Tibial nerve (tissue), 4 donors: ENCODE data around the gene REV1. TPM values are rescaled to one million over a fixed set of nuclear protein-coding genes. Genes with fewer than 3 reads are reported as not detected.

ENCODE experiments used
- DNase-seq, 2 donors: peaks; one replicate each; pipeline ENCODE4 v3.0.0-alpha.2; 2019; ENCODE audit warnings: low spot score in 2 of 2
- H3K27ac ChIP-seq, 4 donors: fragments of 200-600 bp; sonication (generic) in 3 of 4; one replicate each; pipeline ENCODE4 v1.5.1; 2017 to 2019; ENCODE audit warnings: mild to moderate bottlenecking in 1 of 4
- H3K27me3 ChIP-seq, 2 donors: fragments of 200-600 bp; sonication (generic) in 1 of 2; one replicate each; pipeline versions ENCODE4 v1.5.1 to v1.6.0; 2017 to 2019
- H3K36me3 ChIP-seq, 3 donors: fragments of 200-600 bp; sonication (generic); one replicate each; pipeline ENCODE4 v1.5.1; 2018 to 2019
- H3K4me1 ChIP-seq, 4 donors: fragments of 200-600 bp; sonication (generic) in 3 of 4; one replicate each; pipeline ENCODE4 v1.5.1; 2017 to 2019
- H3K4me3 ChIP-seq, 4 donors: fragments of 200-600 bp; sonication (generic) in 3 of 4; one replicate each; pipeline ENCODE4 v1.5.1; 2017 to 2019; ENCODE audit warnings: mild to moderate bottlenecking in 1 of 4, moderate library complexity in 1 of 4
- H3K9me3 ChIP-seq, 4 donors: fragments of 200-600 bp; sonication (generic) in 3 of 4; one replicate each; pipeline ENCODE4 v1.5.1; 2017 to 2019
- CTCF ChIP-seq, 5 experiments: fragments of 200-600 bp in 3 of 5; fragments of 450-650 bp in 2 of 5; sonication (generic) in 3 of 5; IDR thresholded peaks; one replicate each; pipeline ENCODE4 v1.5.1; 2016 to 2019; ENCODE audit warnings: antibody characterized with exemption in 5 of 5, mild to moderate bottlenecking in 3 of 5, moderate library complexity in 2 of 5
- EP300 ChIP-seq, 2 donors: sonication (generic); formaldehyde crosslinking; IDR thresholded peaks; one replicate each; pipeline ENCODE4 v1.6.1; 2017; ENCODE audit warnings: antibody characterized with exemption in 2 of 2, mild to moderate bottlenecking in 1 of 2
- POLR2A ChIP-seq, 2 donors: fragments of 450-650 bp; IDR thresholded peaks; one replicate each; pipeline ENCODE4 v1.6.1; 2017; ENCODE audit warnings: antibody characterized with exemption in 2 of 2, mild to moderate bottlenecking in 2 of 2, moderate library complexity in 2 of 2
- WGBS, 2 donors: methylation state at CpG; one replicate each; pipeline ENCODE4 v1.1.5; 2018; 5-methylcytosine and 5-hydroxymethylcytosine counted together
- total RNA-seq, 4 donors: library from RNA; depleted of rRNA; stranded (reverse); fragments of >200 nt; gene quantifications; one replicate each; pipeline ENCODE4 v1.1.0, GENCODE V29; 2016

REV1 gene
- total RNA-seq, result 10 to 100 TPM; 38.2 to 93.5 (median 64.6) TPM

DNA sequence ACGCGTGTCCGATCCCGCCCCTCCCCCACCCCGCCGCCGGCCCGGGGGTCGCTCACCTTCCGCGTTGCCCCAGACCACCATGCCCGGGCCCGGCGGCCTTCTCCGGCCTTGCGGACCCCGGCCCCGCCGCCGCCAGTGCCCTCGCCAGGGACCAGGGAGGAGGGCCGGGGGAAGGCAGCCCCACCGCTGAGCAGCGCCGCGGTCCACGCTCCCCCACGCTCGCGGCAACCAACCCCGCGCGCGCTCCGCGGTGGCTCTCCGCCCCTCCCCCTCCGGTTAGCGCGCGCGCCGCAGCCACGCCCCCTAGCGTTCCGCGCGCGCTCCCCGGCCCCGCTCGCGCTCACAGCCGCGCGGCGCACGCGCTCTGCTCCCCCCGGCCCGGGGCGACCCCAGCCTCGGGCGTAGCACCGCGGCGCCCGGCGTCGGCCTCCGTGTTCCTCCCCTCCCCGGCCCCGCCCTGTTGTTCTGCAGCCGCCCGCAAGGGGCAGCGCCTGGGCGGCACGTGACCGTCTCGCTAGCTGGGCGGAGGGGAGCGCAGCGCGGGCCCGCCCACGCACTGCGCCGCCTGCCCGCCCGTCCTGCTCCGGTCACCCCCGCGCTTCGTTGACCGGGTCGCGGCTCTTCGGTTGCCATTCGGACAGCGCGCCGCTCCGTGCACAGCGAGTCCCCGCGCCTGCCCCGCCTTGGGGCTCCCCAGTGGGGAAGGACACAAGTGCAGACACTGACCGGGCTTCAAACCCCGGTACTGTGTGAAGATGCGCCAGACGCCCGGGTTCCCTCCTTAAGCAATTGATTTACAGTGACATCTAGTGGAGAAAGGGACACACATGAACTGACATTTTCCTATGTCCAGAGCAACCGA, at the start of gene REV1:
Gene REV1, minus strand, starts transcription at position 257 of the 862 bp plus-strand sequence. CDS start 25,042 bp downstream, outside the sequence.
- TF ChIP-seq EP300 (IDR thresholded peaks at IDR 0.05), result peak in 1 of 2 donors; percentile 76
- peak in 1 of 2 donors; percentile 61 for TF ChIP-seq POLR2A (IDR thresholded peaks at IDR 0.05)
- TF ChIP-seq CTCF (IDR thresholded peaks at IDR 0.05), result peak; percentile 57 to 99 (median 89)
- DNase-seq, result peak; percentile 77 to 79
- Histone ChIP-seq H3K36me3 (no peaks in the 10 kb centered on the region), H3K27ac (peak within 1 kb of the TSS; percentile 94 to 99 (median 96)), H3K9me3 (no peaks in the 10 kb centered on the region), H3K27me3 (no peaks in the 10 kb centered on the region), H3K4me3 (peak within 1 kb of the TSS; percentile 86 to 100 (median 94)), H3K4me1 (peaks cover 0 to 35% (median 9%) of the 10 kb centered on the region in 4 donors)
- WGBS, 2 donors, result 0% methylated on average over 1 to 43 of the region's 113 CpGs

GRCh38 chr2:99537910-99538485, 48.2 kb upstream of the REV1 start:
- no peak for DNase-seq
- Histone ChIP-seq H3K36me3 (no peaks in the 10 kb centered on the region), H3K4me3 (no peak overlapping the region), H3K4me1 (no peaks in the 10 kb centered on the region), H3K9me3 (peaks cover 0 to 13% (median 0%) of the 10 kb centered on the region in 4 donors), H3K27me3 (no peaks in the 10 kb centered on the region), H3K27ac (no peak overlapping the region)
- no peak for TF ChIP-seq EP300 (IDR thresholded peaks at IDR 0.05)
- TF ChIP-seq CTCF (IDR thresholded peaks at IDR 0.05), result no peak
- TF ChIP-seq POLR2A (IDR thresholded peaks at IDR 0.05), result no peak
- 88 to 94% methylated on average over 4 of the region's 4 CpGs for WGBS, 2 donors

DNA sequence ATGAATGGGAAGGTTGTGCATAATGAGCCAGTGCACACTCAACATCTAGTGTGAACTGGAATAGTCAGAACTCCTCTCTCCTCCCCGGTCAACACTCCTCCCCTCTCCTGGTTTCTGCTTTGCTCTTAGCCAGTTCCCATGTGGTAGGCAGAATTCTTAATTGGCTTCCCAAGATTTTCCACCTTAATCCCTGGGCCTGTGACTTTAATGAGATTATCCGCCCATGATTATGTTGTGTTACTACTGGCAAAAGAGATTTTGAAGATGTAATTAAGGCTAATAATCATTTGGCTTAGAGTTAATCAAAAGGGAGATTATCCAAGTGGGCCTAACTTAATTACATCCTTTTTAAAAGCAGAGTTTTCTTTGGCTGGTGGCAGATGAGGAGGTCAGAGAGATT, 34.2 kb upstream of the REV1 start:
- DNase-seq, result no peak
- Histone ChIP-seq H3K4me1 (no peaks in the 10 kb centered on the region), H3K36me3 (no peaks in the 10 kb centered on the region), H3K9me3 (no peaks in the 10 kb centered on the region), H3K27me3 (no peaks in the 10 kb centered on the region), H3K27ac (no peak overlapping the region), H3K4me3 (no peak overlapping the region)
- no peak for TF ChIP-seq POLR2A (IDR thresholded peaks at IDR 0.05)
- TF ChIP-seq EP300 (IDR thresholded peaks at IDR 0.05), result no peak
- TF ChIP-seq CTCF (IDR thresholded peaks at IDR 0.05), result no peak
- 70 to 76% methylated on average over 2 of the region's 2 CpGs for WGBS, 2 donors

DNA sequence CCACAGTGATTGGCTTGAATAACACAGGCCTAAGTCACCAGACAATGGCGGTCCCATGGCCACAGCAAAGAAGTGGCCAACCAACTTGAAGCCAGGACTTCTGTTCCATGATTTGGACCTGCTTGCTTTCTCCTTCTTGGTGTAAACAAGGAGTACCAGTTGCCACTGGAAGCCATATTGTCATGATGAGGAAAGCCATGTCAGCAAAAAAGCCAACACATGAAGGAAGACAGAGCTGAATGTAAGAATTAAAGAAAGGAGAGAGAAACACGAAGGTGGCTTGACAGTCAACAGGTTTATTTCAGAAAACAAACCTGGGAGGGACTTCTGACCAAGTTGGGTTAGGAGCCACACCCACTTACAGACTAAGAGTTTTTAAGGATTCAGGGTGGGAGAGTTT, 32.3 kb upstream of the REV1 start:
- Histone ChIP-seq H3K4me3 (no peak overlapping the region), H3K27me3 (no peaks in the 10 kb centered on the region), H3K9me3 (no peaks in the 10 kb centered on the region), H3K27ac (no peak overlapping the region), H3K36me3 (no peaks in the 10 kb centered on the region), H3K4me1 (no peaks in the 10 kb centered on the region)
- WGBS, 2 donors, result 95 to 98% methylated on average over 2 of the region's 2 CpGs
- DNase-seq, result no peak
- no peak for TF ChIP-seq POLR2A (IDR thresholded peaks at IDR 0.05)
- no peak for TF ChIP-seq CTCF (IDR thresholded peaks at IDR 0.05)
- TF ChIP-seq EP300 (IDR thresholded peaks at IDR 0.05), result no peak

DNA sequence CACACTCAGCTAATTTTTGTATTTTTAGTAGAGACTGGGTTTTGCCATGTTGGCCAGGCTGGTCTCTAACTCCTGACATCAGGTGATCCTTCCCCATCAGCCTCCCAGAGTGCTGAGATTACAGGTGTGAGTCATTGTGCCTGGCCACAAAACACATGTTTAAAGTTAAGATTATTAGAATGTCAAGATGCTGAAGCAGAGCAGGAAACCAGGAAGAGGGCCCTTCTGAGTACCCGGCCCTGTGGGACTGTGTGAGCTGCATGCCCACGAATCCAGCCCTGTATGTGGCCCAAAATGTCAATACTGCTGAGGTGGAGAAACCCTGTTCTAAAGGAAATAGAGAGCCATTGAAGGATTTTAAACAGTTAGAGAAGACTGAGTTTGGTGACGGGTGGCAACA, 31.0 kb upstream of the REV1 start:
- H3K27me3 ChIP-seq, result no peaks in the 10 kb centered on the region
- H3K27ac ChIP-seq, result no peak overlapping the region
- no peaks in the 10 kb centered on the region for H3K4me1 ChIP-seq
- whole genome bisulfite sequencing, 2 donors, result 68 to 77% methylated on average over 3 of the region's 3 CpGs
- TF ChIP-seq POLR2A (IDR thresholded peaks at IDR 0.05), result no peak
- TF ChIP-seq CTCF (IDR thresholded peaks at IDR 0.05), result no peak
- no peak for TF ChIP-seq EP300 (IDR thresholded peaks at IDR 0.05)
- no peak overlapping the region for H3K4me3 ChIP-seq
- DNase-seq, result no peak
- H3K36me3 ChIP-seq, result no peaks in the 10 kb centered on the region
- no peaks in the 10 kb centered on the region for H3K9me3 ChIP-seq
